ENCODE measurements around the gene GRM3. TPM values are rescaled to one million over a fixed set of nuclear protein-coding genes. Genes with fewer than 3 reads are reported as not detected.

The GRM3 gene
- total RNA-seq, 3 donors from 2014 or later (not counting 1 experiment from before 2014, with no cell fraction given) = not detected

GRCh38 chr7:86692755-86693154 lies 49.0 kb downstream of the GRM3 start:
- H3K27me3 Mint-ChIP-seq (ENCODE audit: low read depth in 2 of 2) = no peaks in the 10 kb centered on the region
- WGBS (ENCODE audit: insufficient coverage) = 63% methylated on average over 2 of the region's 2 CpGs

GRCh38 chr7:86706406-86706805 lies 62.7 kb downstream of the GRM3 start:
- Histone ChIP-seq H3K27me3 (ENCODE audit: control insufficient read depth, insufficient read depth, low read length) (no peaks in the 10 kb centered on the region), H3K36me3 (ENCODE audit: control insufficient read depth, insufficient read depth, low read length) (no peaks in the 10 kb centered on the region), H3K4me1 (ENCODE audit: control insufficient read depth, insufficient read depth, low read length) (no peaks in the 10 kb centered on the region), H3K9me3 (ENCODE audit: control insufficient read depth, insufficient read depth, low read length) (no peaks in the 10 kb centered on the region), H3K27ac (ENCODE audit: low read length) (no peak overlapping the region), H3K4me3 (ENCODE audit: low read length) (no peak overlapping the region)
- no peaks in the 10 kb centered on the region for H3K4me1 Mint-ChIP-seq
- no peak for ATAC-seq
- DNase-seq = no peak
- intact Hi-C loops (cut with micrococcal nuclease) = no loop called here
- H3K4me3 Mint-ChIP-seq = no peak overlapping the region
- 92% methylated on average over 1 of the region's 1 CpG for WGBS (ENCODE audit: insufficient coverage)
- peaks cover 6 to 9% of the 10 kb centered on the region in 2 donors for H3K9me3 Mint-ChIP-seq
- no peak for TF ChIP-seq CTCF (IDR thresholded peaks at IDR 0.05)
- no peaks in the 10 kb centered on the region for H3K27me3 Mint-ChIP-seq (ENCODE audit: low read depth in 2 of 2)
- H3K36me3 Mint-ChIP-seq = no peaks in the 10 kb centered on the region
- no peak overlapping the region for H3K27ac Mint-ChIP-seq

More at GRCh38 chr7:86692755-86693154, 49.0 kb downstream of the GRM3 start:
- no peak overlapping the region for H3K4me3 Mint-ChIP-seq
- H3K4me3 ChIP-seq (ENCODE audit: low read length) = no peak overlapping the region
- H3K36me3 ChIP-seq (ENCODE audit: control insufficient read depth, insufficient read depth, low read length) = no peaks in the 10 kb centered on the region
- no peaks in the 10 kb centered on the region for H3K27me3 ChIP-seq (ENCODE audit: control insufficient read depth, insufficient read depth, low read length)
- TF ChIP-seq CTCF (IDR thresholded peaks at IDR 0.05) = no peak
- H3K36me3 Mint-ChIP-seq = no peaks in the 10 kb centered on the region
- H3K4me1 ChIP-seq (ENCODE audit: control insufficient read depth, insufficient read depth, low read length) = no peaks in the 10 kb centered on the region
- ATAC-seq (no peak), DNase-seq (no peak)
- no peak overlapping the region for H3K27ac Mint-ChIP-seq
- intact Hi-C loops (cut with micrococcal nuclease) = no loop called here
- no peaks in the 10 kb centered on the region for H3K4me1 Mint-ChIP-seq
- no peak overlapping the region for H3K27ac ChIP-seq (ENCODE audit: low read length)
- no peaks in the 10 kb centered on the region for H3K9me3 ChIP-seq (ENCODE audit: control insufficient read depth, insufficient read depth, low read length)
- H3K9me3 Mint-ChIP-seq = peaks cover 2 to 3% of the 10 kb centered on the region in 2 donors

- no peaks in the 10 kb centered on the region for H3K27me3 Mint-ChIP-seq (ENCODE audit: low read depth in 2 of 2)
- no peak for TF ChIP-seq CTCF (IDR thresholded peaks at IDR 0.05)
- H3K9me3 Mint-ChIP-seq = peaks cover 11 to 14% of the 10 kb centered on the region in 2 donors
- H3K4me1 Mint-ChIP-seq = no peaks in the 10 kb centered on the region
- 84% methylated on average over 6 of the region's 6 CpGs for WGBS (ENCODE audit: insufficient coverage)
- DNase-seq = no peak
- no peak overlapping the region for H3K4me3 Mint-ChIP-seq
- intact Hi-C loops (cut with micrococcal nuclease) = no loop called here
- Histone ChIP-seq H3K36me3 (ENCODE audit: control insufficient read depth, insufficient read depth, low read length) (no peaks in the 10 kb centered on the region), H3K4me1 (ENCODE audit: control insufficient read depth, insufficient read depth, low read length) (no peaks in the 10 kb centered on the region), H3K9me3 (ENCODE audit: control insufficient read depth, insufficient read depth, low read length) (no peaks in the 10 kb centered on the region), H3K27me3 (ENCODE audit: control insufficient read depth, insufficient read depth, low read length) (no peaks in the 10 kb centered on the region), H3K4me3 (ENCODE audit: low read length) (no peak overlapping the region), H3K27ac (ENCODE audit: low read length) (no peak overlapping the region)
- H3K36me3 Mint-ChIP-seq = no peaks in the 10 kb centered on the region
- no peak for ATAC-seq
- no peak overlapping the region for H3K27ac Mint-ChIP-seq
Measured at GRCh38 chr7:86708031-86708680, 64.4 kb downstream of the GRM3 start.

GRCh38 chr7:86720306-86720705 lies 76.6 kb downstream of the GRM3 start:
- intact Hi-C loops (cut with micrococcal nuclease) = no loop called here
- no peaks in the 10 kb centered on the region for H3K4me1 Mint-ChIP-seq
- no peaks in the 10 kb centered on the region for H3K4me1 ChIP-seq (ENCODE audit: control insufficient read depth, insufficient read depth, low read length)
- no peaks in the 10 kb centered on the region for H3K9me3 ChIP-seq (ENCODE audit: control insufficient read depth, insufficient read depth, low read length)
- H3K27ac ChIP-seq (ENCODE audit: low read length) = no peak overlapping the region
- WGBS (ENCODE audit: insufficient coverage) = 100% methylated on average over 1 of the region's 1 CpG
- peaks cover 8 to 12% of the 10 kb centered on the region in 2 donors for H3K9me3 Mint-ChIP-seq
- H3K27ac Mint-ChIP-seq = no peak overlapping the region
- H3K36me3 Mint-ChIP-seq = no peaks in the 10 kb centered on the region
- DNase-seq = no peak
- no peak for ATAC-seq
- TF ChIP-seq CTCF (IDR thresholded peaks at IDR 0.05) = no peak
- H3K4me3 ChIP-seq (ENCODE audit: low read length) = no peak overlapping the region
- no peaks in the 10 kb centered on the region for H3K27me3 ChIP-seq (ENCODE audit: control insufficient read depth, insufficient read depth, low read length)
- H3K4me3 Mint-ChIP-seq = no peak overlapping the region
- H3K27me3 Mint-ChIP-seq (ENCODE audit: low read depth in 2 of 2) = no peaks in the 10 kb centered on the region
- no peaks in the 10 kb centered on the region for H3K36me3 ChIP-seq (ENCODE audit: control insufficient read depth, insufficient read depth, low read length)
